HG03439 (cell line): Measurements from ENCODE around the gene ALMS1.
"Not testable (repeated sequence)": the region's sequence is repeated elsewhere in the genome, so short reads cannot be mapped to it uniquely, and the experiment has no call there.

Source experiments
- ATAC-seq: cut with Tn5 transposase; IDR thresholded peaks from one replicate; pipeline ENCODE4 v1.9.1; 2021; ENCODE audit warnings: mild to moderate bottlenecking, moderate library complexity; ENCODE audit not compliant: unreplicated experiment

ALMS1 gene

DNA sequence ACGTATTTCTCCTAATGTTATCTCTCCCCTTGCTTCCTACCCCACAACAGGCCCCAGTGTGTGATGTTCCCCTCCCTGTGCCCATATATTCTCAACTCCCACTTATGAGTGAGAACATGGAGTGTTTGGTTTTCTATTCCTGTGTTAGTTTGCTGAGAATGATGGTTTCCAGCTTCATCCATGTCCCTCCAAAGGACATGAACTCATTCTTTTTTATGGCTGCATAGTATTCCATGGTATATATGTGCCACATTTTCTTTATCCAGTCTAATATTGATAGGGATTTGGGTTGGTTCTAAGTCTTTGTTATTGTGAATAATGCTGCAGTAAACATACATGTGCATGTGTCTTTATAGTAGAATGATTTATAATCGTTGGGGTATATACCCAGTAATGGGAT is 119.2 kb downstream of the ALMS1 start:
- ATAC-seq = not testable (repeated sequence)

DNA sequence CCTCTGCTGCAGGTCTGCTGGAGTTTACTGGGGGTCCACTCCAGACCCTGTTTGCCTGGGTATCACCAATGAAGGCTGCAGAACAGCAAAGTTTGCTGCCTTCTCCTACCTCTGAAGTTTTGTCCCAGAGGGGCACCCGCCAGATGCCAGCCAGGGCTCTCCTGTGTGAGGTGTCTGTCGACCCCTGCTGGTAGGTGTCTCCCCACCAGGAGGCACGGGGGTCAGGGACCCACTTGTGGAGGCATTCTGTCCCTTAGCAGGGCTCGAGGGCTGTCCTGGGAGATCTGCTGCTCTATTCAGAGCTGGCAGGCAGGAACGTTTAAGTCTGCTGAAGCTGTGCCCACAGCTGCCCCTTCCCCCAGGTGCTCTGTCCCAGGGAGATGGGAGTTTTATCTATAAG is 124.8 kb downstream of the ALMS1 start:
- ATAC-seq = not testable (repeated sequence)

DNA sequence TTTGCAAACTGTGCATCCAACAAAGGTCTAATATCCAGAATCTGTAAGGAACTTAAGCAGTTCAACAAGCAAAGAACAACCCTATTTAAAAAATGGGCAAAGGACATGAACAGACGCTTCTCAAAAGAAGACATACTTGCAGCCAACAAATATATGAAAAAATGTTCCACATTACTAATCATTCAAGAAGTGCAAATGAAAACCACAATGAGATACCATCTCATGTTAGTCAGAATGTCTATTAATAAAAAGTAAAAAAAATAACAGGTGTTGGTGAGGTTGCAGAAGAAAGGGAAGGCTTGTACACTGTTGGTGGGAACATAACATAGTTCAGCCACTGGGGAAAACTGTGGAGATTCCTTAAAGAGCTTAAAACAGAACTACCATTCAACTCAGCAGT is 130.4 kb downstream of the ALMS1 start:
- no peak for ATAC-seq

DNA sequence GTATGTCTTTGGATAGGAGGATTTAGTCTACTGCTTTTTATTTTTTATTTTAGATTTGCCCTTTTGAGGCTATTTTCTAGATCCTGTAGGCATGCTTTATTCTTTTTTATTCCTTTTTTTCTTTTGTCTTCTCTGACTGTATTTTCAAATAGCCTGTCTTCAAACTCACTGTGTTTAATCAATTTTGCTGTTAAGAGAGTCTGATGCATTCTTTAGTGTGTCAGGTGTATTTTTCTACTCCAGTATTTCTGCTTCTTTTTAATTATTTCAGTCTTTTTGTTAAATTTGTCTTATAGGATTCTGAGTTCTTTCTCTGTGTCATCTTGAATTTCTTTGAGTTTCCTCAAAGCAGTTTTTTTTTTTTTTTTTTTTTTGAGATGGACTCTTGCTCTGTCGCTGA is 143.1 kb downstream of the ALMS1 start:
- no peak for ATAC-seq

DNA sequence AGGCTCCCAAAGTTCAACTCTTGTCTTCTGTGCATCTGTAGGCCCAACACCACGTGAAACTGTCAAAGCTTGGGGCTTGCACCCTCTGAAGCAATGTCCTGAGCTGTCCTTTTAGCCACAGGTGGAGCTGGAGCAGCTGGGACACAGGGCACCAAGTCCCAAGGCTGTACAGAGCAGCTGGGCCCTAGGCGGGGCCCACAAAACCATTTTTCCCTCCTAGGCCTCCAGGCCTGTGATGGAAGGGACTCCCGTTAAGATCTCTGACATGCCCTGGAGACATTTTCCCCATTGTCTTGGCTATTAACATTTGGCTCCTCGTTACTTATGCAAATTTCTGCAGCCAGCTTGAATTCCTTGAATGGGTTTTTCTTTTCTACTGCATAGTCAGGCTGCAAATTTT is 145.1 kb downstream of the ALMS1 start:
- not testable (repeated sequence) for ATAC-seq

DNA sequence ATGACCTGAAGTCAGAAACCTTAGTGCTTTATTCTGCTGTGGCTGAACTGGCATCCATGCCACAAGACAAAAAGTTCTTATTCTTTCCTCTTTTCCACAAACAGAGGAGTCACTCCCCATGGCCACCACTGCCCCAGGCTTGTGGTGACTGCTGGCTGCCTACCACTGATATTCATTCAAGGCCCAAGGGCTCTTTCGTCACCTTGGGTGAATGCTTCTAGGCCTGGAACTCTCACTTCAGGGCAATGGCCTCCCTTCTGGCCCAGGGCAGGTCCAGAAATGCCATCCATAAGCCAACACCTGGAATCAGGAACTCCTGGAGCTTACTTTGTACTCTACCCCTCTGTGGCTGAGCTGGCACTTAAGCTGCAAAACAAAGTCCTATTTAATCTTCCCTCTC is 146.7 kb downstream of the ALMS1 start:
- ATAC-seq = no peak

DNA sequence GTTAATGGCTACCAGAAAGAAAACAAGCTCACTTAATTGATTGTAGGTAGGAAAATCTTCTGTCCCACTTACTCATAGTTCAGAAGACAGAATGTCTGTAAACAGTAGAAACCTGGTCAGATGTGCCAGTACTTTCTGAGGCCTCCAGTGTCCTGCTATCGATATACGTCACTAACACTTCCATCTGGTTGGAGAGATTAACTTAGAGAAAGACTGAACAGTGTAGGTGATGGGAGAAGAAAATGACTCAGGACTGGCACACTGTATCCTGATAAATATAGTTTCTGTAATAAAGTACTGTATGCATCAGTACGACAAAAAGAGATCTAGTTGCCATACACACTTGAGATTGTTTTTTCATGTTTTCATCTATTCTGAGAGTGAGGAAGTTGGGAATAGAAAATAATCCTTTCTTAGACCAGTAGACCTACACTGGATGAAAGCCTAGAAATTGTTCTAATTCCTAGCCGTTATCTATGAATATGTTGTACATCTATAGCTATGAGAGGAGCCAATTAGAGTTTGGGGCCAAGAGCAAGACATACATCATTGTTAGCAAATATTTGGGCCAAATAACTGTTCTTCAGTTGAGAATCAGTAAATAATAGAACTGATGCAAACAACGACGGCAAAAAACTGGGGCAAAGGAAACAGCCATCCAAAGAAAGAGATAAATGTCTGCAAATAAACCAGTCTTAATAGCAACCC is 150.7 kb downstream of the ALMS1 start:
- no peak for ATAC-seq

DNA sequence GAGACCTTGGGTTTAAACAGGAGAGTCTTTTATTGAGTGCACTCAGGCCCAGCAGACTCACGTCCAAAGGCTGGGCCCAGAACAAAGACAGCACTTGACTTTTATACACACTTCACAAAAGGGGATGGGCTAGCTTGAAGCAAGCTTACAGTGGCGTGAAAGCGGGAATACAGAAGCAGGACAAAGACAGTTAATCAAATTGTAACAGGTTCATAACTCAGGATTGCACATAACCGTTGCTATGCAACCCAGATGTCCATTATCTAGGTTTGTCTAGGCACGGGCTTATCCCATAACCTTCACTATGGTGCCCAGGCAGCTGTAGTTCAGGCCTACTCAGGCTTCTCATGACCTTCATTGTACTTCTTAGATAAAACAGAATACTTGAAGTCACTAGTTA is 175.2 kb downstream of the ALMS1 start:
- ATAC-seq = not testable (repeated sequence)

DNA sequence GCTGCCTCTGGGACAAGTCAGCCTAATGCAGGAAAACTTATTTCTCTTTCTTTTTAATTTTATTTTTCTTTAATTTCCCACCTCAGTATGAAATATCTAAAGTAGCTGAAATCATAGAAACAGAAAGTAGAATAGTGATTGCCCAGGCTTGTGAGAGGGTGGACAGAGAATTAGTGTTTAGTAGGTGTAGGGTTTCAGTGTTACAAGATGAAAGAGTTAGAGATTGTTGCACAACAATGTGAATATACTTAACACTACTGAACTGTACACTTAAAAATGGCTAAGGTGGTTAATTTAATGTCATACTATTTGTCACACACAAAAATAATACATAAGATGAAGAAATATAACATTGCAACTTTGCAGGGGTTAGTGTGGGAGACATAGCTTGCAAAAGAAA is 175.8 kb downstream of the ALMS1 start:
- no peak for ATAC-seq

DNA sequence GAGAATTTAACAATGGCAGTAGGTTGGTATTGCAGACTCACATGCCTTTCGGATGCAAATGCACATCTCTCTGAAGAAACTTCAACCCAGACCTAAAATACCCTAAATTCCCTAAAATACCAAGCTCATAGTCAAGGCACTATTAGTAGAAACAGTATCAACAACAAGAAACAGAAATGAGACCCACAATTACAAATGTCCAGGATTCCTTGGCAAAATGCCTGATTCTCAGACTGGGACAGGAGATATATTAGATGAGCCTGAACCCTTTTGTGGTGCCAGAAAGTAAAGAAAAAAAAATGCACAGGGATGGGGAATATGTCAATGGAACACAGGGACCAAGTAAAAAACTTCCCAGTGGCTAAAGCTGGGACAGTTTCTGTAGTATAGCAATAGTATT is 179.3 kb downstream of the ALMS1 start:
- ATAC-seq = no peak

DNA sequence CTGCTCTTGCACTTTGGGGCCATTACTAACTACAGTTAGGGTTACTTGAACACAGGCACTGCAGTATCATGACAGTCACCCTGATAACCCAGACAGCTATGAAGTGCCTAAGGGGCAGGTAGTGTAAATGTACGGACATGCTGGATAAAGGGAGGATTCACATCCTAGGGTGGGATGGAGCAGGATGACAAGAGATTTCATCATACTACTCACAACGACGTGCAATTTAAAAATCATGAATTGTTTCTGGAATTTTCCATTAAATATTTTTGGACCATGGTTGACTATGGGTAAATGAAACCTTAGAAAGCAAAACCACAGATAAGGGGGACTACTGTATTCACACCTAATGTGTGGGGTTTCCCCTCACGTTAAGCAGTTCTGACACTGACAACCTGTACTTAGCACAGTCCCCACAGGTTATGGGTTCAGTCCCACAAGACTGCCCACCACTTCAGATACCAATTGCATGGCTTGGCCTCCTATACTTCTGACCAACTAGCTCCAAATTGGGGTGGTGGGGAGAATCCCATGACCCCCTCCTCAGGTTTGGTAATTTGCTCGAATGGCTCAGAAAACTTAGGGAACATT is 180.7 kb downstream of the ALMS1 start:
- no peak for ATAC-seq

DNA sequence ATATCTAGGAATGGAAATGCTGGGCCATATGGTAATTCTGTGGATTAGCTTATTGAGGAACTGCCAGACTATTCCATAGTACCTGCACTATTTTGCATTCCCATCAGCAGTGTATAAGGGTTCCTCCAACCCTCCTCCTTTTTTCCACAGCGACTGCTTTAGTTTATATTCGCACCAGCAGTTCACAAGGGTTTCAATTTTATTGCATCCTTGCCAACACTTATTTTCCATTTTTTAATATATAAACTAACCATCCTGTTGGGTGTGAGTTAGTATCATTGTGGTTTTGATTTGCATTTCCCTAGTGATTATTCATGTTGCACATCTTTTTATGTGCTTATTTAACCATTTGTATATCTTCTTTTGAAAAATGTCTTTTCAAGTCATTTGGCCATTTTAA is 189.6 kb downstream of the ALMS1 start:
- no peak for ATAC-seq

DNA sequence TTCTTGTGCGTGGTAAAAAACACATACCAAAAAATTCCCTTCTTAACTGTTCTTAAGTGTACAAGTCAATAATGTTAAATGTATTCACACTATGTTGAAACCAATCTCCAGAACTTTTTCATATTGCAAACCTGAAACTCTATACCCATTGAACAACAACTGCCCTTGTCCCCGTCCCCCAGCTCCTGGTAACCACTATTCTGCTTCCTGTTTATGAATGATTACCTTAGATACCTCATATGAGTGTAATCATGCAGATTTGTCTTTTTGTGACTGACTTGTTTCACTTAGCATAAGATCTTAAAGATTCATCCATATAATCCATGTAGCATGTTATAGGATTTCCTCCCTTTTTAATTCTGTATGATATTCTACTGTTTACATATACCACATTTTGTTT is 196.7 kb downstream of the ALMS1 start:
- no peak for ATAC-seq

DNA sequence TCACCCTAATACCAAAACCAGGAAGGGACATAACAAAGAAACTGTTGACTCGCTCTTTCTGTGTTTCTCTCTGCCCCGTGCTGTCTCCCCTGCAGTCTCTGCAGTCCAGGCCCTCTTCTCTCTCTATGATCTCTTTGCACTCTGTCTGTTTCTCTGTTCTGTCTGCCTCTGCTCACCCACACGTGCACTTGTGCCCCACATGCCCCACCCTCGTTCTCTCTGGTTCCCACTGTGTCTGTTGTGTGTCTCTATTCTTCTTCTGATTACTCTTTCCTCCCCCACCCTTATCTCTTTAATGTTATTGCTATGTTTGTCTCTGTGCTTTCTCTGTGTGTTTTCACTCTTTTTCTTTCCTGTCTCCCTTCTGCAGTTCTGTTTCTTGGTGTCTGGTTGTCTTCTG is 202.5 kb downstream of the ALMS1 start:
- no peak for ATAC-seq

DNA sequence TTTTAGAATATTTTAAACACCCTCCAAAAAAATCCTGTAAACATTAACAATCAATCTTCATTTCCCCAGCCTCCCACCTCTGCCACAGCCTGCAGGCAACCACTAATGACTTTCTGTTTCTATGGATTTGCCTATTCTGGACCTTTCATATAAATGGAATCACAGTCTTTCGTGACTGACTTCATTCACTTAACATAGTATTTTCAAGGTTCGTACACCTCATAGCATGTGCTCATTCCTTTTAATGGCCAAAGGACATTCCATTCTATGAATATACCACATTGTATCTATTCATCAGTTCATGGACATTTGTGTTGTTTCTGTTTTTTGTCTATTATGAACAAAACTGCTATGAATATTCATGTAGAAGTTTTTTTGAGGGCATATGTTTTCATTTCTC is 208.0 kb downstream of the ALMS1 start:
- ATAC-seq = no peak

DNA sequence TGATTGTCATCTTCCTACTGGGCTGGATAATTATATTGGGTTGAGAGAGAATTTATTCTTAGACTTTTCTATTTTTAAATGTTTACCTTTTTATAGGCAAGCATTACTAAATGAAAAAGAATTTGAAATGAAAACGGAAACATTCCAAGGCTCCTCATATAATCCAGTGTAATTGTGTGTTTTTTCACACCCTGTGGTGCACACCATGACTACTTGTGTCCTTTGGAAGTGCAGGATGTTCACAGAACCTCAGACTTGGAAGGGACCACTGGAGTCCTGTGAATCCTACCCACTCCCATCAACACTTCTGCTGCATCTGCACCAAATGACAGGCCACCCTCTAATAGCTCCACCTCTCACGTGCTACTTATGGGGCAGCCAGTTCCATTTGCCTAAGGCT is 208.6 kb downstream of the ALMS1 start:
- no peak for ATAC-seq

DNA sequence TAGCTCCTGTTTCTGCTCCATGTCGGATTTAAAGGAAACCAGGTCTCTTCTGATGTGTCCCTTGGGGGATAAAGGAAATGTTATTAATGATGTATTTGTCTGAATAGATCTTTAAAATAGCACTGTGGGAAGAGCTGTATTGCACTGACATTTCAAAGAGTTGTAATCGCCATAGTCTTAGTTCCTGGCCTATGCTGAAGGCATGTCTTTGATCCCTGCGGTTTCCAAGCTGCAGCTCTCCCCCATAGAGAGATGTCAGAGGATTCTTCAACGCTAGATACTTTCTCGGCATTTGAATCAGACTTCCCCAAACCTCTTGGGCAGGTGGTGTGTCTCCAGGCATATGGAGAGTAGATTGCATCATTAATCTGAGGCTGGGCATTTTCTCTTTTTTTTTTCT is 216.1 kb downstream of the ALMS1 start:
- no peak for ATAC-seq

DNA sequence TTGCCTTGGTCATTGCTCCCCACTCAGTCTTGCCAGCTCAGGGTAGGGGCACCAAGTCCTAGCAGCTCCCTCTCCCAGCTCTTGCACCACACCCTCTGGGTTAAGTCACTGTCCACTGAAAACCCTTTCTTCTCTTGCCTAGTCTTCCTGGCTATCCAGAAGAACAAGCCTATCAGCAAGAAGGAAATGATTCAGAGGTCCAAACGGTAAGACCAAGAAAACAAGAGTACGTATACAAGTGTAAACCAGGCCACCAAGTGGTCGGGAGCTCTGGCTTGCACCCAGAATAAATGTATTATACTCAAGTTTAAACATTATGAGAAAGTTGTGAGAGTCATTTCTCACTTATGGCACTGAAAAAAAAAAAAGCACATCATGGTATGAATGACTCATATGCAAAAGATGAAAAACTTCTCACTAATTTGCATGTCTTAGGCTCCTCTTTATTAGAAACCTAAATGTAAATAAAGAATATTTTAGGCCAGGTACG is 217.5 kb downstream of the ALMS1 start:
- peak; percentile 80 for ATAC-seq

DNA sequence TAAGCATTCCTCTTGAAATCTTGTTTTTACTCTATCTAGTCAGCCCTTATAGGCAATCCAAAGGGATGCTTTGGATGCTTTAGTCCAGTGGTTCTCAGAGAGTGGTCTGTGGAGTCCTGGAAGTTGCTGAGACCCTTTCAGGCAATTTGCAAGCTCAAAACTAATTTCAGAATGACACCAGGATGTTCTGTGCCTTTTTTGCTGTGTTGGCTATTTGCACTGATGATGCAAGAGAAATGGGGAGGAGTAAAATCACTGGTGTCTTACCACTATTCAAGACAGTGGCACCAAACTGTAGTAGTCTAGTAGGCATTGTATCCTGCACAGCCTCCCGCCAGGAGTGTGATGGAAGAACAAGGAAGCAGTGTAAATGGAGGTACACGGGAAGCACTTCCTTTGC is 219.0 kb downstream of the ALMS1 start:
- ATAC-seq = not testable (repeated sequence)

DNA sequence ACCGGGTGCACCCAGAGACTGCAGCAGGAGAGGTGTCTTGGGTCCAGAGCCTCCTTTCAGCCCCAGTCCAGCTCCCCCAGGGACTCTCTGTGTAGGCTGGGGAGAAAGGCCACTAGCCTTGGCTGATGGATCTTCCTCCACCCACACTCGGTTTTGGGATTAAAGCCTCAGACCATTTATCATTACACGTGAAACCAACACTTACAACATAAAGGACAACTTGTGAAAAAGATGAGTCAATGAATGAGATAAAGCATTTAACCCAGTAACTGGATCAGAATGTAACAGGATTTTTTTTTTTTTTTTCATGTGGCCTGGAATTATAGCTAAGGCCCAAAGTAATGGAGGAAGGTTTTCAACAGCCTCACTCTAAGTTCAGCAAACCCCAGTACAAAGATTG is 224.5 kb downstream of the ALMS1 start:
- no peak for ATAC-seq

DNA sequence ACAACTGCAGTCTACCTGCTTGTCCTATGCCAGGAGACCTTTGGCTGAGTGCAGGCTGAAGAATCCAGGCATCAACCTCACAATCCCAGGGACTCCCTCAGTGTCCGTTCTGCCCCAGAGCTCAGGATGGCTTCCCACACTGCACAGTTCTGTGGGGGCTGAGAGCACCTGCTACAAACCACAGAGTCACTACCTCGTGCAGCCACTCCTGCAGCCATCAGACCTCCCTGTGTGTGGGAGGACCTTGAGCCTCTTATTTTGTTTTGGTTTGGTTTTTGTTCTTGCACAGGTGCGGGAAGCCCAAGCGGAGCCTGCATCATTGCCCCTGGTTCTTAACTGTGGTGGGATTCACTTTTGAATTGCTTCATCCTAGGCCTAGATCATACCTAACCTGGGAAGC is 225.6 kb downstream of the ALMS1 start:
- no peak for ATAC-seq

DNA sequence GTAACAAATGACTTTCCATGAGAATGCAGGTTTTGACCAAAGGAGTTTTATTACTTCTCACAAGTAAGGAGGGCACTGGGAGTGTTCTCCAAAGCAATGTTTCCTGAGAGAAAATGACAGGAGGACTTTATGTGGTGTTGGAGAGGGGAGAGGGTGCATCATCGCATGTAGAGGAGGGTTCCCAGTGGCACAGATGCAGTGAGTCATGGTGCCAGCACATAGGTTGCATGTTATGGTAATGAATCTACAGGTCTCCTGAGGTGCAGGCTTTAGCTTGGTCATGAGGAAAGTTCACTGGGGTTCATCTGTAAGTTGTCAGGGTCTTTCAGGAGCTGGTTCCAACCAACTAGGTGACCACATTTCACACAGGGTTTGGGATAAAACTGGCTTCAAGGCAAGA is 226.2 kb downstream of the ALMS1 start:
- ATAC-seq = no peak

DNA sequence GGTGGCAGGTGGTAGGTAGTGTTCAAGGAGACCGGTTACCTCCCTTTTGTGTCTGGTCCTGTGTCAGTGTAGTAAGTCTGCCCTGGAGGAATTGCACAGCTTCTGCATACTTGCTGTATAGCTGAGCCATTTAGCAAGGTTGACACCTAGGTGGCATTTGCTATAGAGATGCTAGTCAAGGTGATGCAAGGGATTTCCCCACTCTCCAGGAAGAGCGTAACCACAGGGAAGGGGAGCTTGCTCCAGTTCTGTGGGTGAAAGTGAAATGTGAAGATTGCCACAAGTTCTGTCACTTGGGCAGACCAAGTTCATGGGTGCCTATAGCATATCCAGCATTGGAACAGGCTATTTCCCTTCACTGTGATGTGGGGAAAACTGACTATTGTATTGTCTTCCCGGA is 228.5 kb downstream of the ALMS1 start:
- ATAC-seq = no peak
